AG09319 (cell line): Measurements from ENCODE around the gene NFKBIZ.

ENCODE experiments used
- DNase-seq: peaks from one replicate; pipeline ENCODE4 v3.0.0-alpha.2; 2010; ENCODE audit warnings: low read depth; ENCODE audit errors: extremely low read depth
- TF ChIP-seq, protein P1 (sequence below): IDR thresholded peaks from 2 replicates; pipeline ENCODE4 v1.5.1; 2011; ENCODE audit warnings: low read depth, mild to moderate bottlenecking, inconsistent platforms, low read length, moderate library complexity

The NFKBIZ gene

DNA sequence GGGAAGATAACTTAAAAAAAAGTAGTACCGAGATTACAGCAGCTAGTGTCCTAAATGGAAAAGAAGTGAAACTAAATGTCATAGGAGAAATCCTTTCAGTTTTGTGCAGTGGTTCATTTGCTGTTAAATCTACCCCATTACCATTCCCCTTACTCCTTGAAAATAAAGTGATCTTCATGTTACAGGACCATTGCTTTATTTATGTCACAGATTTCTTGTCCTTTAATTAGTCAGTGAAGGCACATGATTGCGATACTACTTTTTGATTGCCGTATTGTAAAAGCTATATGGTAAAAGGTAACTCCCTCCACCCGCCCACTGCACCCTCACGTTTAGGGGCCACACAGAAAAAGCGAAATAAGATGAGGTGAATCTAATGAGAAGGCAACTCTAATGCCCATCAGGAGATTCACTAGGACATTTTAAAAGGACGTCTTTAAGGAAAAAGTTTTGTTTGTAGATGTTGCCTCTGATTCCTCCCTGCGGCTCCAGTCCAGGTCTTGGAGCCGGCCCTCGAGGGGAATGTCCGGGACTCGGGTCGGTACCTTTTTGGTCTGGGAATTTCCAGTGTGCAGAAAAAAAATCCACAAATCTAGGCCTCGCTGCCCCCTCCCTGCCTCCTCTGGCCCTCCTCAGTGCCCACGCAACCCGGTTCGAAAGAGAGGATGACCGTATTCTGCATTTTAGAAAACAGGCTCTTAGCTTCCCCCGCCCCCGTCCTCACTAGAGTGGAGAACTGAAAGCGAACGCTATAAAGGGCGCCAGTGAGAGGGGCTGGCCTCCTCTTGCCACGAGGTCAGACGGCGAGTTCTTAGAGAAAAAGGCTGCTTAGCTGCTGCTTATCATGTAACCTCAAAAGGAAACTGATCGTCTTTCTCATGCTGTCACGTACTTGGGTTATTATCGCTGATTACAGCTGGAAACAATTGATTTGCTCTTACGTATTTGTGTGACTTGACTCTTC lies 21.8 kb upstream of the NFKBIZ start:
- TF ChIP-seq, protein P1, sequence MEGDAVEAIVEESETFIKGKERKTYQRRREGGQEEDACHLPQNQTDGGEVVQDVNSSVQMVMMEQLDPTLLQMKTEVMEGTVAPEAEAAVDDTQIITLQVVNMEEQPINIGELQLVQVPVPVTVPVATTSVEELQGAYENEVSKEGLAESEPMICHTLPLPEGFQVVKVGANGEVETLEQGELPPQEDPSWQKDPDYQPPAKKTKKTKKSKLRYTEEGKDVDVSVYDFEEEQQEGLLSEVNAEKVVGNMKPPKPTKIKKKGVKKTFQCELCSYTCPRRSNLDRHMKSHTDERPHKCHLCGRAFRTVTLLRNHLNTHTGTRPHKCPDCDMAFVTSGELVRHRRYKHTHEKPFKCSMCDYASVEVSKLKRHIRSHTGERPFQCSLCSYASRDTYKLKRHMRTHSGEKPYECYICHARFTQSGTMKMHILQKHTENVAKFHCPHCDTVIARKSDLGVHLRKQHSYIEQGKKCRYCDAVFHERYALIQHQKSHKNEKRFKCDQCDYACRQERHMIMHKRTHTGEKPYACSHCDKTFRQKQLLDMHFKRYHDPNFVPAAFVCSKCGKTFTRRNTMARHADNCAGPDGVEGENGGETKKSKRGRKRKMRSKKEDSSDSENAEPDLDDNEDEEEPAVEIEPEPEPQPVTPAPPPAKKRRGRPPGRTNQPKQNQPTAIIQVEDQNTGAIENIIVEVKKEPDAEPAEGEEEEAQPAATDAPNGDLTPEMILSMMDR: no peak
- DNase-seq: peak; percentile 48

DNA sequence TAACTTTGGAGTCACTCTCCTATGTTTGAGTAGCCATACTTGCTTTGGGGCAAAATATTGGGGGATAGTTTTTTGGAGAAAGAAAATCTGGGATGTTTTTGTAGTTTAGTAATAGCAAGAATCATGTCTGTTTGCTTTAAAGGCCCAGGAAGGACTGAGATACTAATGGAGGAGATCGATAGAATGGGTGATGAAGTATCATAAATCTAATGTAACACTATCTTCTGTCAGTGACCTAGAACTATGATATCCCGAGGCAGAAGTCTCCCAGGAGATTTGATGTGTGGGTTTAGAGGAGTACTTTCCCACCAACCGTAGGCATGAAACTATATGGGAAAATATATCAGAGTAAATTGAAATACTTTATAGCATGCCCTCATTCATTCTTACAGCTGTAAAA lies 21.0 kb upstream of the NFKBIZ start:
- DNase-seq: no peak
- TF ChIP-seq, protein P1: no peak

DNA sequence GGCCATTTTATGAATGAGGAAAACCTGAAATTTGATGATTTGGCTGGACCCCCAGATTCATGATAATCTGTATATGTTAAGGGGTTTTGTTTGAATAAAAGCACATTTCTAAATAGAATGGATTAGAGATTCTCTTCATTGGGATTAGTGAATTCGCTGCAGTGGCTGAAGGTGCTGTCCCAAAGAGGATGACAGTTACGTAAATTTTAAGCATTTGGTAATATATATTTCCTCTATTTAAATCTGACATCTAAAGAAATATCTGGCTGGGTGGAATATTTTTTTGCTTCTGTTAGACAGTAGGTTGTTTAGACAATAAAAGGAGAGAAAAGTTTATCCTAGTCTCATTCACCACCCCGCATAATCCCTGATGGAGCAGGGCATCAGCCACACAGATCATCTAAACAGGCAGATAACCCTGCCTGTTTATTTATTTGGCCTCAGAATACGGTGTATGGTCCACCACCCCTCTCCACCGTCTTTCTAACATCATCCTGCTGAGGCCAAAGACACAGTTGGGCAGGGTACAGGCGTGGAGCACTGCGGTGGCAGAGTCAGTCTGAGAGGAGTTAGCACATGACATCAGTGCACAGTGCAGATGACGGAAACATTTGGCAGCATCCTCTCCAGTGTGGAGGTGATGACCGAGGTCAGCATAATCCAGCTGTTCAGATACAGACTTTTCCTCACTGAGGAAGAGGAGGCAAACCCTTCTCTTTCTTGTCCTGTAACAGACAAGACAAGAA lies 20.4 kb upstream of the NFKBIZ start:
- DNase-seq: no peak

DNA sequence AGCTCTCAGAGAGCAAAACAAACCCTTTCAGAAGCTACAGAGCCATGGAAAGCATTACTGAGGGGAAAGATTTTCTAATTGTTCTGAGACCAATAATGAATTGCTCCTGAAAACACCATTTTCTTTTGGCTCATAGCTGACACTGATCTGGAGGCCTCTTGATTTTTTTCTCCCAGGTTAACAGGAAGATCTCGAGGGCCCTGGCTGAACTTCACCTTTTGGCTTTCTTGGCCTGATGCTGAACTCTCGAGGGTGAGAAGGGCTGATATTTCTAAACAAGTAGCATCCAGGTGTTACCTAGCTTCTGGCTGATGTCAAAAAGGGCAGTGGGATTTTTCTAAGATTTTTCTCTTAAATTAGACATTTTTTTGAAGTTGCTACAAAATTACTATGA lies 19.9 kb upstream of the NFKBIZ start:
- TF ChIP-seq, protein P1: no peak

More for the DNA sequence above, 20.4 kb upstream of the NFKBIZ start:
- TF ChIP-seq, protein P1: no peak

DNA sequence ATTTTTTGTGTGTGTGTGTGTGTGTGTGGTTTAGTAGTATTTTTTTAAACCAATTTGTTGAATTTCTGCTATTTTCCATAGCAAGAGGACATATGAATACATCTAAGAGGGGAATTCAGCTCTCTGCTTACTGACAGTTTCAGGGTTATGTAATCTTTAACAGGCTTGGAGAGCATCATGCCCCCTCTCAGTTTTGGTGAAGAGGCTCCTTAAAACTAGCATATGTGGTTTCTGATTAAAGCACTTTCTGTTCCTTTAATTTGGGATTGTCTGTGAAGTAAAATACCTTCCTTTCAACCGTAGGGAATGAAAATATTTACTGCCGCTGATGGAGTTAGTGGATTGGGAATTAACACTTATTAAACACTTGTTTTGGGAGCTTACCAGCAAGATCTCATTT lies 19.4 kb upstream of the NFKBIZ start:
- DNase-seq: no peak

More for the DNA sequence above, 19.9 kb upstream of the NFKBIZ start:
- no peak for DNase-seq

DNA sequence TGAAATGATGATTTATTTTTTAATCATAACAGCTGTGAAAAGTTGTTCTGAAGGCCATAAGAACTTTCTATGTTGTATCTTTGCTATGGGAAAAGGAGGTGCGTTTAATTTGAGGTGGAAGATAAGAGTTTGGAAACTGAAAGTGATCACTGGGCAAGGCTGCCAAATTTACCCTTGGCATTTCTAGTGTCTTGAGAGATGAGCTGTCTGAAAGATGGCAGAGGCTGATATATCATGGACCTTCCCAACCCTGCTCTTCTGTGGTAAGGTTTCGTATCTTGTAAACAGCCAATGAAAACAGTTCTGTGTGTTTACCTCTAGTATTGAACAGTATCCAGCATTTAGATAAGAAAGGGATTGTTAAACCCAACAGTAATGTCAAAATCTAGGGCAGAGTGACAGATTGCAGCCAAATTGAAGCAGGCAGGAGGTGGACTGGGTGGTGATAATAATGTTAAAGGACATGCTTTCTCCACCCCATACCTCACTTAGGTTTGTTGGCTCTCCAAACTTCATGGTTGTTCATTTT lies 15.8 kb upstream of the NFKBIZ start:
- TF ChIP-seq, protein P1: no peak
- DNase-seq: no peak

More for the DNA sequence above, 19.4 kb upstream of the NFKBIZ start:
- TF ChIP-seq, protein P1: no peak
